ENCODE measurements around the gene CBR4. TPM values are rescaled to one million over a fixed set of nuclear protein-coding genes. Genes with fewer than 3 reads are reported as not detected.
"Not testable (repeated sequence)": the region's sequence is repeated elsewhere in the genome, so short reads cannot be mapped to it uniquely, and the experiment has no call there.

The CBR4 gene
- total RNA-seq, 1 donor from 2014 or later: 20.9 TPM

DNA sequence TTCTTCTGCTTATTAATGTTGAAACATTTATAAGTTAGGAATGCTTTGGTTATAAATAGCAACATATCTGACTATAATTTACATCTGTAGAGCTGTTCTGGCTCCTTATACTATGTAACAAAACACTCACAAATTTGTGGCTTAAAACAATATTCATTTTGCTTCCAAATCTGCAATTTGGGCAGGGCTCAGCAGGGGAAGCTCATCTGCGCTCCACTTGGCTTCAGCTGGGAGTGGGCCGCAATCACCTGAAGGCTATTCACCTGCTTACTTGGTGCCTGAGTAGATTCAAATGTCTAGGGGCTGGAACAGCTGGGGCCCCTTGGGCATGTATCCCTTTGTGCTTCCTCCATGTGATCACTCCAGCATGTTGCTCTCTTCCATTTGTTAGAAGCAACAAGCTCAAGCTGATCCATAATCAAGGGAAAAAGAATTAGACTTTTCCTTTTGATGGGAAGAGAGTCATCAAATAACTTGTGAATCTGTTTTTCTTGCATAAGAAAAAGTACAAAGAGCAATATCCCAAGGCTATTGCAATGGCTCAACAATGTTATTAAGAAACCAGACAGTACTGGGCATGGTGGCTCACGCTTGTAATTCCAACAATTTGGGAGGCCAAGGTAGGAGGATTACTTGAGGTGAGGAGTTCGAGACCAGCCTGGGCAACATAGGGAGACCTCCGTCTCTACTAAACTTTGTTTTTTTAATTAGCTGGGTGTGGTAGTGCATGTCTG lies 34.8 kb upstream of the CBR4 start:
- intact Hi-C loops (cut with micrococcal nuclease): no loop called here
- H3K4me1 Mint-ChIP-seq (ENCODE audit: low read depth): no peaks in the 10 kb centered on the region
- DNase-seq (ENCODE audit: low spot score): no peak

GRCh38 chr4:169042608-169043007 lies 32.6 kb upstream of the CBR4 start:
- DNase-seq (ENCODE audit: low spot score): no peak
- Mint-ChIP-seq H3K36me3 (ENCODE audit: low read depth) (no peaks in the 10 kb centered on the region), H3K27me3 (ENCODE audit: insufficient read depth) (no peaks in the 10 kb centered on the region), H3K4me1 (ENCODE audit: low read depth) (no peaks in the 10 kb centered on the region), H3K4me3 (no peak overlapping the region), H3K27ac (no peak overlapping the region), H3K9me3 (no peaks in the 10 kb centered on the region)
- intact Hi-C loops (cut with micrococcal nuclease): no loop called here

More for the DNA sequence above, 34.8 kb upstream of the CBR4 start:
- no peaks in the 10 kb centered on the region for H3K27me3 Mint-ChIP-seq (ENCODE audit: insufficient read depth)
- no peak overlapping the region for H3K4me3 Mint-ChIP-seq
- no peaks in the 10 kb centered on the region for H3K9me3 Mint-ChIP-seq
- H3K27ac Mint-ChIP-seq: no peak overlapping the region
- H3K36me3 Mint-ChIP-seq (ENCODE audit: low read depth): no peaks in the 10 kb centered on the region

DNA sequence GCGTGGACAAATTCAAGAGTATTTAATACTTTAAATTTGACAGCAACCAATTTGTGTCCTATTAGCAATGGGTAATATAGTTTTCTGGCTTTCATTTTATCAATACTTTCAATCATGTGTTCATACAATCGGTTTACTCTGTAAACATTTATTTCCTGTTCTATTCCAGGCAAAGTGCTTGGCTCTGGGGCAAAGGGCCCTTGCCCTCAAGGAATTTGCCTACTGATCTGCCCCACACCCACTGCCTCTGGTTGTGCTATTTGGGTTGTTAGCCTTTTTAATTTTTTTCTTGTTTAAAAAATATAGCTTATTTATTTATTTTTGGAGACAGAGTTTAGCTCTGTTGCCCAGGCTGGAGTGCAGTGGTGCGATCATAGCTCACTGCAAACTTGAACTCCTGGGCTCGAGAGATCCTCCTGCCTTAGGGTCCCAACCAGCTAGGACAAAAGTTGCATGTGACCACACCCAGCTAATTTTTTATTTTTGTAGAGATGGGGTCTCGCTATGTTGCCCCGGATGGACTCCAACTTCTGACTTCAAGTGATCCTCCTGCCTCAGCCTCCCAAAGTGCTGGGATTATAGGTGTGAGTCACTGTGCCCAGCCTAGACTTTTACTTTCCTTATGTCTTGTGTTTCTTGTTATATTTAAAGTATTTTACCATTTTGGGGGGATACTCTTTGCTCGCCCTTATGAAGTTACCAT lies 30.7 kb upstream of the CBR4 start:
- Mint-ChIP-seq H3K27me3 (ENCODE audit: insufficient read depth) (no peaks in the 10 kb centered on the region), H3K4me1 (ENCODE audit: low read depth) (no peaks in the 10 kb centered on the region), H3K4me3 (no peak overlapping the region), H3K36me3 (ENCODE audit: low read depth) (no peaks in the 10 kb centered on the region), H3K9me3 (no peaks in the 10 kb centered on the region), H3K27ac (no peak overlapping the region)
- DNase-seq (ENCODE audit: low spot score): no peak
- intact Hi-C loops (cut with micrococcal nuclease): no loop called here

- no peaks in the 10 kb centered on the region for H3K27me3 Mint-ChIP-seq (ENCODE audit: insufficient read depth)
- H3K36me3 Mint-ChIP-seq (ENCODE audit: low read depth): no peaks in the 10 kb centered on the region
- H3K4me1 Mint-ChIP-seq (ENCODE audit: low read depth): no peaks in the 10 kb centered on the region
- intact Hi-C loops (cut with micrococcal nuclease): no loop called here
- no peak for DNase-seq (ENCODE audit: low spot score)
- no peak overlapping the region for H3K4me3 Mint-ChIP-seq
- H3K9me3 Mint-ChIP-seq: no peaks in the 10 kb centered on the region
- H3K27ac Mint-ChIP-seq: no peak overlapping the region
These were observed 29.3 kb upstream of the CBR4 start for GRCh38 chr4:169039251-169039954.

DNA sequence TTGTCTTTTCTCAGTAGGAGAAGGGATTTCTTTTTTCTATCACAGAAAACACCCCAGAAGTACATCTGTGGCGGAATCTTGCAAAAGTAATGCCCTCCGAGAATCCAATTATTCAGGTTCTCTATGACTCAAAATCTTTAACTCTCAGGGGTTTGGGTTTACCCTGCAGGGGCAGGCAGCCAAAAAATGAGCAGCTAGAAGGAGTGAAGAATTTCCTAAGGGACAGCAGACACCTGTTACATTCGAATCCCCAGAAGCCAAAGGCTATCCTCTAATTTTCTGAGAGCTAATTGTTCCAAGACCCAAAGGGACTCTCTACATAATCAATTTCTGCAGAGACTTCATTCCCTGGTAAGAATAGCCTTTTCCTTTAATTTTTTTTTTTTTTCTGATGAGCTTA lies 27.5 kb upstream of the CBR4 start:
- intact Hi-C loops (cut with micrococcal nuclease): no loop called here
- no peak for DNase-seq (ENCODE audit: low spot score)

GRCh38 chr4:169035871-169036620 lies 26.0 kb upstream of the CBR4 start:
- not testable (repeated sequence) for DNase-seq (ENCODE audit: low spot score); H3K27ac Mint-ChIP-seq

More for the DNA sequence above, 27.5 kb upstream of the CBR4 start:
- H3K4me1 Mint-ChIP-seq (ENCODE audit: low read depth): no peaks in the 10 kb centered on the region
- no peak overlapping the region for H3K4me3 Mint-ChIP-seq
- no peaks in the 10 kb centered on the region for H3K36me3 Mint-ChIP-seq (ENCODE audit: low read depth)
- no peaks in the 10 kb centered on the region for H3K9me3 Mint-ChIP-seq
- no peaks in the 10 kb centered on the region for H3K27me3 Mint-ChIP-seq (ENCODE audit: insufficient read depth)
- H3K27ac Mint-ChIP-seq: no peak overlapping the region

GRCh38 chr4:169033660-169034059 lies 23.6 kb upstream of the CBR4 start:
- DNase-seq (ENCODE audit: low spot score): no peak
- Mint-ChIP-seq H3K36me3 (ENCODE audit: low read depth) (no peaks in the 10 kb centered on the region), H3K4me3 (no peak overlapping the region)

More at GRCh38 chr4:169035871-169036620, 26.0 kb upstream of the CBR4 start:
- H3K27me3 Mint-ChIP-seq (ENCODE audit: insufficient read depth); intact Hi-C loops (cut with micrococcal nuclease); H3K4me3 Mint-ChIP-seq; H3K4me1 Mint-ChIP-seq (ENCODE audit: low read depth); H3K36me3 Mint-ChIP-seq (ENCODE audit: low read depth); H3K9me3 Mint-ChIP-seq: not testable (repeated sequence)

DNA sequence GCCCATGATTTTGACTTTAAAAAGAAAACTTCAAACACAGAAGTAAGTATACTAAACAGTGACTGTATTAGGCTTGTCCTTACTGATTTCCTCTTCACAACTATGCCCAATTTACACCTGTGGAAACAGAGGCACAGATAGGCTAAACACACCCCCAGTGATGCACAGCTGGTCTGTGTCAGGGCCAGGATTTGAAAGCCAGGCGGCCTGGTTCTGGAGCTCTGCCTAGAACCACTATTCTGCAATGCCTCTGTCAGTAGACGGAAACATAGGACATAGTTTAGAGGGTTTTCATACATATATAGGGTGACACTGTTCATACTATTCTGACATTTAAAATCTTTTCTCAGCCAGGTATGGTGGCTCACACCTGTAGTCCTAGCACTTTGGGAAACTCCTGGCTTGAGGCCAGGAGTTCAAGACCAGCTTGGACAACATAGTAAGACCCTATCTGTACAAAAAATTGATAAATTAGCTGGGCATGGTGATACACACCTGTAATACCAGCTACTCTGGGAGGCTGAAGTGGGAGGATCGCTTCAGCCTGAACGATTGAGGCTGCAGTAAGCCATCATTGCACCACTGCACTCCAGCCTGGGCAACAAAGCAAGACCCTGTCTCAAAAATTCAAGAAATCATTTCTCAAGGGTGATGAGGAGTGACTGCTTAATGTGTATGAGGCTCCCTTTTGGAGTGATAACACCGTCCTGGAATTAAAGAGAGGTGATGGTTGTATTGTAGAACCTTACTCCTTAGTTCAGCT lies 23.0 kb upstream of the CBR4 start:
- DNase-seq (ENCODE audit: low spot score): no peak
- no peaks in the 10 kb centered on the region for H3K4me1 Mint-ChIP-seq (ENCODE audit: low read depth)
- H3K9me3 Mint-ChIP-seq: no peaks in the 10 kb centered on the region
- H3K27ac Mint-ChIP-seq: peak overlapping the region; percentile 61
- H3K36me3 Mint-ChIP-seq (ENCODE audit: low read depth): no peaks in the 10 kb centered on the region
- H3K27me3 Mint-ChIP-seq (ENCODE audit: insufficient read depth): no peaks in the 10 kb centered on the region
- no peak overlapping the region for H3K4me3 Mint-ChIP-seq
- intact Hi-C loops (cut with micrococcal nuclease): no loop called here

More at GRCh38 chr4:169033660-169034059, 23.6 kb upstream of the CBR4 start:
- H3K4me1 Mint-ChIP-seq (ENCODE audit: low read depth): no peaks in the 10 kb centered on the region
- no peaks in the 10 kb centered on the region for H3K27me3 Mint-ChIP-seq (ENCODE audit: insufficient read depth)
- H3K9me3 Mint-ChIP-seq: no peaks in the 10 kb centered on the region
- peak overlapping the region; percentile 61 for H3K27ac Mint-ChIP-seq
- intact Hi-C loops (cut with micrococcal nuclease): no loop called here

- Mint-ChIP-seq H3K36me3 (ENCODE audit: low read depth) (no peaks in the 10 kb centered on the region), H3K4me1 (ENCODE audit: low read depth) (no peaks in the 10 kb centered on the region), H3K4me3 (no peak overlapping the region), H3K27ac (no peak overlapping the region), H3K27me3 (ENCODE audit: insufficient read depth) (no peaks in the 10 kb centered on the region), H3K9me3 (no peaks in the 10 kb centered on the region)
- DNase-seq (ENCODE audit: low spot score): no peak
- intact Hi-C loops (cut with micrococcal nuclease): no loop called here
These were observed 22.1 kb upstream of the CBR4 start for GRCh38 chr4:169032194-169032593.

GRCh38 chr4:169031392-169031791 lies 21.3 kb upstream of the CBR4 start:
- Mint-ChIP-seq H3K27ac (no peak overlapping the region), H3K36me3 (ENCODE audit: low read depth) (no peaks in the 10 kb centered on the region), H3K4me1 (ENCODE audit: low read depth) (no peaks in the 10 kb centered on the region), H3K4me3 (no peak overlapping the region), H3K27me3 (ENCODE audit: insufficient read depth) (no peaks in the 10 kb centered on the region), H3K9me3 (no peaks in the 10 kb centered on the region)
- intact Hi-C loops (cut with micrococcal nuclease): no loop called here
- DNase-seq (ENCODE audit: low spot score): no peak

DNA sequence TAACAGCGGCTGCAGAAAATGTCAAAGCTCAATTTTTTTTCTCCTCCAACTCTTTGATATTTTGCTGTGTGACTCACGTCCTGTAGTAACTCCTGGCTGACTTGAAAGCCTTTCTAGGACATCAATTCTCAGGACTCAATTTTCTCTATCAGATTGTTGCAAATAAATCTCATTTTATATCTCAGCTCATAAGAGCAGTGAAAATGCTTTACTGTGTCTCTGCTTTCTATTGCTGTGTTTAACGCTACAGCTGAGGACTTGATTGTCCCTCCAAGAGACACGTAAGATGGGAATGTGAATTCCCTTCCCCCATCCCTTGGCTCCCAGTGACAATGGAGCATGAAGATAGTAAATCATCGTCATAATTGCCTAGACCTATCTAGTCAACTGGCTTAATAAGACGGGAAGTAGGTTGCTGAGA lies 20.5 kb upstream of the CBR4 start:
- no peaks in the 10 kb centered on the region for H3K4me1 Mint-ChIP-seq (ENCODE audit: low read depth)
- H3K9me3 Mint-ChIP-seq: no peaks in the 10 kb centered on the region
- H3K27ac Mint-ChIP-seq: no peak overlapping the region
- H3K27me3 Mint-ChIP-seq (ENCODE audit: insufficient read depth): no peaks in the 10 kb centered on the region
- no peaks in the 10 kb centered on the region for H3K36me3 Mint-ChIP-seq (ENCODE audit: low read depth)
- no peak for DNase-seq (ENCODE audit: low spot score)
- no peak overlapping the region for H3K4me3 Mint-ChIP-seq
- intact Hi-C loops (cut with micrococcal nuclease): no loop called here

DNA sequence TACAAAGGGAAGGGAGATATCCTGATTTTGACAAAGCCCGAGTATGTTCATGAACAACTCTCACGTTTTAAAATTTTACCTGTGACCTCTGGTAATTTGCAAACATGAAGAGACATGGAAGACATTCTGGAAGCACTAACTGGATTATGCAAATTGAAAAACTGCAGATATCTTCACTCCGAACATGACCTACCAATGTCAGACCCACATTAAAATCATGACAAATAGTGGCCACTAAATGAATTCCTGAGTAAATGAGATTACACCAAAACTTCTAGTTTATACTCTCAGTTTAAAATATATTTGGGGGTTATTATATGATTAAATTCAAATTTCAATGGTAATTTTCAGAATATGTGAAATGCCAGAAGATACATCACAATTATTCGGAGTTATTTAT lies 19.9 kb upstream of the CBR4 start:
- Mint-ChIP-seq H3K36me3 (ENCODE audit: low read depth) (no peaks in the 10 kb centered on the region), H3K4me3 (no peak overlapping the region), H3K9me3 (no peaks in the 10 kb centered on the region), H3K4me1 (ENCODE audit: low read depth) (no peaks in the 10 kb centered on the region), H3K27ac (no peak overlapping the region), H3K27me3 (ENCODE audit: insufficient read depth) (no peaks in the 10 kb centered on the region)
- intact Hi-C loops (cut with micrococcal nuclease): no loop called here
- no peak for DNase-seq (ENCODE audit: low spot score)

All from activated T-helper 1 cell treated with anti-CD3 and anti-CD28 coated beads, Interleukin-12 subunit alpha, Interleukin-12 subunit beta, Interleukin-2, Interleukin-4 antibody, amounts not matched to agents 30 ng/mL and 10 ng/mL and 1 ng/mL, durations not matched to agents 14 hours and 24 hours and 36 hours (primary cell).